Endothelial cell of umbilical vein (primary cell): ENCODE data around the gene BAG3. TPM values are rescaled to one million over a fixed set of nuclear protein-coding genes. Genes with fewer than 3 reads are reported as not detected.

Experiments used
- BruUV-seq: library from RNA; stranded (reverse); fragments of 400-500 nt; replicated peaks from 2 replicates; lab custom pipeline; 2021; lab: Mats Ljungman, UMichigan
- CTCF ChIA-PET: fragments of 300-600, 350-600 bp; sonication (Branson Sonifier 250); formaldehyde crosslinking; loops from one replicate; lab custom pipeline; 2021; ENCODE audit warnings: antibody characterized with exemption, inconsistent platforms; lab: Charles Lee
- POLR2A ChIA-PET: fragments of 300-600, 350-600 bp; sonication (Branson Sonifier 250); formaldehyde crosslinking; loops from one replicate; lab custom pipeline; 2021; ENCODE audit warnings: antibody characterized with exemption, inconsistent platforms; lab: Charles Lee
- DNase-seq: peaks from one replicate; pipeline ENCODE4 v3.0.0-alpha.2; 2011; ENCODE audit warnings: low read depth, low spot score
- FAIRE-seq: peaks from 2 replicates; lab custom pipeline; 2011; peaks lifted over from hg19 to GRCh38; lab: Jason Lieb, UNC
- H2AFZ ChIP-seq: 2 replicates; pipeline ENCODE4 v1.6.0; 2012; ENCODE audit warnings: low read depth, low read length, control low read depth, inconsistent platforms
- H3K27ac ChIP-seq: 2 replicates; pipeline ENCODE4 v1.5.1; 2011; ENCODE audit warnings: low read depth, mild to moderate bottlenecking, control low read depth, low read length, moderate library complexity; ENCODE audit not compliant: insufficient read depth
- H3K27me3 ChIP-seq, 2 experiments: 2 replicates each; pipeline versions ENCODE4 v1.6.0 to v1.6.1; 2011; ENCODE audit warnings: low read length in 2 of 2, mixed read lengths in 1 of 2; ENCODE audit not compliant: control insufficient read depth in 2 of 2, insufficient read depth in 2 of 2
- H3K36me3 ChIP-seq, 2 experiments: 2 replicates in 1 of 2; 3 replicates in 1 of 2; pipeline ENCODE4 v1.5.1; 2011; ENCODE audit warnings: low read length in 2 of 2, mild to moderate bottlenecking in 1 of 2, moderate library complexity in 1 of 2; ENCODE audit not compliant: control insufficient read depth in 2 of 2, insufficient read depth in 2 of 2; ENCODE audit errors: extremely low read depth in 1 of 2
- H3K4me1 ChIP-seq: 3 replicates; pipeline ENCODE4 v1.5.1; 2011; ENCODE audit warnings: mild to moderate bottlenecking, low read length; ENCODE audit not compliant: control insufficient read depth, insufficient read depth; ENCODE audit errors: extremely low read depth
- H3K4me2 ChIP-seq: 2 replicates; pipeline ENCODE4 v1.6.1; 2011; ENCODE audit warnings: low read length, control low read depth, mixed read lengths; ENCODE audit not compliant: insufficient read depth
- H3K4me3 ChIP-seq, 3 experiments: fragments of 200-600 bp in 1 of 3; sonication (generic), shearing (Covaris generic) in 1 of 3; replicated peaks in 1 of 3; 2 replicates each; pipeline ENCODE4 v1.5.1; 2011 to 2016; ENCODE audit warnings: control low read depth in 3 of 3, low read length in 3 of 3, mild to moderate bottlenecking in 2 of 3, inconsistent platforms in 1 of 3, low read depth in 1 of 3, moderate library complexity in 1 of 3; ENCODE audit not compliant: insufficient read depth in 1 of 3
- H3K79me2 ChIP-seq: 2 replicates; pipeline ENCODE4 v1.6.0; 2012; ENCODE audit warnings: low read length, inconsistent platforms; ENCODE audit not compliant: control insufficient read depth, insufficient read depth
- H3K9ac ChIP-seq: replicated peaks from 2 replicates; pipeline ENCODE3; 2011; ENCODE audit warnings: low read length, control low read depth; ENCODE audit not compliant: insufficient read depth; ENCODE audit errors: extremely low read depth
- H3K9me1 ChIP-seq: replicated peaks from 3 replicates; pipeline ENCODE4 v1.6.0; 2011; ENCODE audit warnings: mild to moderate bottlenecking, low read length; ENCODE audit not compliant: control insufficient read depth, insufficient read depth; ENCODE audit errors: extremely low read depth
- H3K9me3 ChIP-seq: replicated peaks from 2 replicates; pipeline ENCODE4 v1.5.1; 2012; ENCODE audit warnings: low read length, inconsistent platforms; ENCODE audit not compliant: control insufficient read depth, insufficient read depth
- H4K20me1 ChIP-seq: replicated peaks from 2 replicates; pipeline ENCODE3; 2011; ENCODE audit warnings: mild to moderate bottlenecking, low read length; ENCODE audit not compliant: control insufficient read depth, insufficient read depth; ENCODE audit errors: extremely low read depth
- EZH2 ChIP-seq: IDR thresholded peaks from 2 replicates; pipeline ENCODE4 v1.6.1; 2012; ENCODE audit warnings: borderline replicate concordance, low read depth, mild to moderate bottlenecking, moderate library complexity, low read length, inconsistent platforms; ENCODE audit not compliant: severe bottlenecking
- FOS ChIP-seq: IDR thresholded peaks from 2 replicates; pipeline ENCODE4 v1.6.1; 2011; ENCODE audit warnings: mild to moderate bottlenecking, low read length, moderate library complexity, borderline replicate concordance; ENCODE audit not compliant: insufficient read depth
- GATA2 ChIP-seq: IDR thresholded peaks from 2 replicates; pipeline ENCODE4 v1.7.0; 2011; ENCODE audit warnings: low read depth, mild to moderate bottlenecking, moderate library complexity, mixed read lengths, low read length; ENCODE audit not compliant: insufficient read length, insufficient read depth
- JUN ChIP-seq: IDR thresholded peaks from 2 replicates; pipeline ENCODE4 v1.6.1; 2011; ENCODE audit warnings: borderline replicate concordance, low read depth; ENCODE audit not compliant: insufficient read length, insufficient read depth
- MAX ChIP-seq: IDR thresholded peaks from 2 replicates; pipeline ENCODE4 v1.6.1; 2011; ENCODE audit not compliant: insufficient read depth, insufficient read length
- MYC ChIP-seq: IDR thresholded peaks from one replicate; pipeline ENCODE4 v1.6.1; 2011; ENCODE audit warnings: mild to moderate bottlenecking, low read depth, low read length
- POLR2A ChIP-seq: IDR thresholded peaks from 2 replicates; pipeline ENCODE4 v1.6.1; 2012; ENCODE audit warnings: low read depth, mild to moderate bottlenecking, control low read depth, low read length
- POLR2AphosphoS5 ChIP-seq: IDR thresholded peaks from 2 replicates; pipeline ENCODE4 v1.6.1; 2012; ENCODE audit warnings: low read depth, mild to moderate bottlenecking, control low read depth, low read length, moderate library complexity; ENCODE audit not compliant: insufficient read depth
- dilution Hi-C: fragments of 300-500 bp; cut with MboI; formaldehyde crosslinking; loops from one replicate; pipeline ENCODE4 v1.15.0; 2019; ENCODE audit warnings: low sequenced_read_pairs; ENCODE audit not compliant: extremely low pct_ligation_motif_present
- intact Hi-C: fragments of 100-400 bp; cut with micrococcal nuclease; formaldehyde crosslinking; loops from one replicate; pipeline ENCODE4 v1.10.0; 2022
- polyA plus RNA-seq, 4 experiments: library from polyadenylated mRNA; depleted of rRNA in 3 of 4; stranded (reverse) in 3 of 4; unstranded in 1 of 4; fragments of >200 nt; gene quantifications; 2 replicates each; pipeline versions ENCODE4 v1.2.1 to v1.2.3, GENCODE V29; 2011 to 2012; ENCODE audit warnings: missing spikeins in 1 of 4
- total RNA-seq: library from RNA; stranded (reverse); gene quantifications from 2 replicates; pipeline ENCODE4 v1.2.3, GENCODE V29; 2021
- TF ChIP-seq, protein P1 (sequence below), 2 donors: IDR thresholded peaks; 1 replicate in 1 of 2; 2 replicates in 1 of 2; pipeline ENCODE4 v1.5.1; 2011; ENCODE audit warnings: low read length in 2 of 2, mild to moderate bottlenecking in 2 of 2, moderate library complexity in 2 of 2, control low read depth in 1 of 2, inconsistent platforms in 1 of 2, low read depth in 1 of 2; ENCODE audit not compliant: insufficient read depth in 1 of 2; ENCODE audit errors: extremely low read depth in 1 of 2

Gene BAG3
- total and polyA plus RNA-seq, 2 donors (not counting 3 experiments of a cell fraction or from before 2014, with no cell fraction given) = 25.2 to 66.7 TPM

GRCh38 chr10:119667562-119668328 is 16.6 kb downstream of the BAG3 start:
- DNase-seq (no peak), FAIRE-seq (peak; percentile 75)
- no TSS peak for BruUV-seq
- Histone ChIP-seq H4K20me1 (peaks cover 3% of the 10 kb centered on the region), H3K4me2 (no peak overlapping the region), H3K36me3 (peaks cover 12 to 16% of the 10 kb centered on the region in 2 experiments), H3K4me3 (no peak overlapping the region), H3K4me1 (peaks cover 14% of the 10 kb centered on the region), H3K9ac (no peak overlapping the region), H3K9me3 (no peaks in the 10 kb centered on the region), H3K27ac (peak overlapping the region; percentile 34), H3K79me2 (peaks cover 89% of the 10 kb centered on the region), H2AFZ (no peak overlapping the region), H3K27me3 (no peaks in the 10 kb centered on the region), H3K9me1 (no peaks in the 10 kb centered on the region)
- POLR2A ChIA-PET = interaction anchor here (0.6 kb wide), 1 partner anchor 10 kb away, joined by 3 read pairs; no protein-coding TSS in a partner anchor
- CTCF ChIA-PET = interaction anchor here (1.0 to 2.1 kb wide), 6 partner anchors 8 to 469 kb away, joined by 3 to 15 read pairs (median 6); partner anchors contain the start of gene BAG3
- TF ChIP-seq, protein P1, sequence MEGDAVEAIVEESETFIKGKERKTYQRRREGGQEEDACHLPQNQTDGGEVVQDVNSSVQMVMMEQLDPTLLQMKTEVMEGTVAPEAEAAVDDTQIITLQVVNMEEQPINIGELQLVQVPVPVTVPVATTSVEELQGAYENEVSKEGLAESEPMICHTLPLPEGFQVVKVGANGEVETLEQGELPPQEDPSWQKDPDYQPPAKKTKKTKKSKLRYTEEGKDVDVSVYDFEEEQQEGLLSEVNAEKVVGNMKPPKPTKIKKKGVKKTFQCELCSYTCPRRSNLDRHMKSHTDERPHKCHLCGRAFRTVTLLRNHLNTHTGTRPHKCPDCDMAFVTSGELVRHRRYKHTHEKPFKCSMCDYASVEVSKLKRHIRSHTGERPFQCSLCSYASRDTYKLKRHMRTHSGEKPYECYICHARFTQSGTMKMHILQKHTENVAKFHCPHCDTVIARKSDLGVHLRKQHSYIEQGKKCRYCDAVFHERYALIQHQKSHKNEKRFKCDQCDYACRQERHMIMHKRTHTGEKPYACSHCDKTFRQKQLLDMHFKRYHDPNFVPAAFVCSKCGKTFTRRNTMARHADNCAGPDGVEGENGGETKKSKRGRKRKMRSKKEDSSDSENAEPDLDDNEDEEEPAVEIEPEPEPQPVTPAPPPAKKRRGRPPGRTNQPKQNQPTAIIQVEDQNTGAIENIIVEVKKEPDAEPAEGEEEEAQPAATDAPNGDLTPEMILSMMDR (IDR thresholded peaks at IDR 0.05; ENCODE audit: extremely low read depth in 1 of 2, insufficient read depth in 1 of 2, low read depth in 1 of 2, low read length in 2 of 2) = no peak
- TF ChIP-seq POLR2AphosphoS5 (no peak), MAX (no peak), POLR2A (no peak), EZH2 (no peak), JUN (no peak), GATA2 (no peak), FOS (no peak), MYC (no peak)
- intact Hi-C loops = loop anchor here (1.0 kb wide), 1 partner anchor 9 kb away; no protein-coding TSS in a partner anchor
- dilution Hi-C loops = no loop called here
